CD8-positive, alpha-beta memory T cell (primary cell): Measurements from ENCODE around the gene GRAMD2A. TPM values are rescaled to one million over a fixed set of nuclear protein-coding genes. Genes with fewer than 3 reads are reported as not detected.

Experiments
- CTCF ChIA-PET: fragments of 350-600 bp; sonication (Branson Sonifier 250); formaldehyde crosslinking; loops from one replicate; lab custom pipeline; 2021; ENCODE audit warnings: antibody characterized with exemption; lab: Charles Lee
- POLR2A ChIA-PET: fragments of 350-600 bp; sonication (Branson Sonifier 250); formaldehyde crosslinking; loops from one replicate; lab custom pipeline; 2021; ENCODE audit warnings: antibody characterized with exemption; lab: Charles Lee
- DNase-seq, 5 donors: peaks; one replicate each; pipeline versions ENCODE4 v3.0.0 to v3.0.0-alpha.2; 2020 to 2022; ENCODE audit warnings: mixed read lengths in 1 of 5
- H3K27ac ChIP-seq: one replicate; pipeline ENCODE4 v1.7.0; 2013; ENCODE audit warnings: low read depth, mild to moderate bottlenecking, low read length, moderate library complexity
- H3K27me3 ChIP-seq: 2 replicates; pipeline ENCODE4 v1.7.0; 2013; ENCODE audit warnings: low read length, mild to moderate bottlenecking; ENCODE audit not compliant: insufficient read depth, poor library complexity, severe bottlenecking
- H3K36me3 ChIP-seq: 2 replicates; pipeline ENCODE4 v1.7.0; 2013; ENCODE audit warnings: mild to moderate bottlenecking, low read length, moderate library complexity; ENCODE audit not compliant: insufficient read depth
- H3K4me1 ChIP-seq: 2 replicates; pipeline ENCODE4 v1.7.0; 2013; ENCODE audit warnings: mild to moderate bottlenecking, low read length, moderate library complexity; ENCODE audit not compliant: insufficient read depth
- H3K4me3 ChIP-seq: 2 replicates; pipeline ENCODE4 v1.7.0; 2013; ENCODE audit warnings: mild to moderate bottlenecking, low read length
- H3K9me3 ChIP-seq: 2 replicates; pipeline ENCODE4 v1.7.0; 2013; ENCODE audit warnings: mild to moderate bottlenecking, low read length
- H3K27ac Mint-ChIP-seq, 8 donors: one replicate each; pipeline ENCODE4 v1.8.0; 2020 to 2021; ENCODE audit warnings: mixed read lengths in 8 of 8, mild to moderate bottlenecking in 6 of 8, inconsistent platforms in 3 of 8, moderate library complexity in 3 of 8
- H3K27me3 Mint-ChIP-seq, 2 donors: one replicate each; pipeline ENCODE4 v1.8.0; 2020 to 2021; ENCODE audit warnings: mixed read lengths in 2 of 2, mild to moderate bottlenecking in 1 of 2, moderate library complexity in 1 of 2
- H3K36me3 Mint-ChIP-seq, 3 donors: one replicate each; pipeline ENCODE4 v1.8.0; 2020 to 2021; ENCODE audit warnings: mixed read lengths in 3 of 3, inconsistent platforms in 1 of 3, mild to moderate bottlenecking in 1 of 3
- H3K4me1 Mint-ChIP-seq, 3 donors: one replicate each; pipeline ENCODE4 v1.8.0; 2020 to 2021; ENCODE audit warnings: mixed read lengths in 3 of 3, inconsistent platforms in 1 of 3, mild to moderate bottlenecking in 1 of 3
- H3K4me3 Mint-ChIP-seq, 7 donors: one replicate each; pipeline ENCODE4 v1.8.0; 2020 to 2021; ENCODE audit warnings: mixed read lengths in 7 of 7, mild to moderate bottlenecking in 6 of 7, moderate library complexity in 4 of 7, inconsistent platforms in 2 of 7
- H3K9me3 Mint-ChIP-seq, 5 donors: one replicate each; pipeline ENCODE4 v1.8.0; 2020 to 2022; ENCODE audit warnings: mixed read lengths in 5 of 5, mild to moderate bottlenecking in 3 of 5, moderate library complexity in 2 of 5, inconsistent platforms in 1 of 5
- polyA plus RNA-seq: library from polyadenylated mRNA; unstranded; fragments of 300-500 nt; fragmentation: Illumina TruSeq; gene quantifications from one replicate; pipeline ENCODE4 v1.2.3, GENCODE V29; 2021
- total RNA-seq, 2 experiments: library from RNA; stranded (reverse); gene quantifications; one replicate each; pipeline ENCODE4 v1.2.3, GENCODE V29; 2021

GRAMD2A gene
- total RNA-seq, result not detected
- polyA plus RNA-seq, result not detected

DNA sequence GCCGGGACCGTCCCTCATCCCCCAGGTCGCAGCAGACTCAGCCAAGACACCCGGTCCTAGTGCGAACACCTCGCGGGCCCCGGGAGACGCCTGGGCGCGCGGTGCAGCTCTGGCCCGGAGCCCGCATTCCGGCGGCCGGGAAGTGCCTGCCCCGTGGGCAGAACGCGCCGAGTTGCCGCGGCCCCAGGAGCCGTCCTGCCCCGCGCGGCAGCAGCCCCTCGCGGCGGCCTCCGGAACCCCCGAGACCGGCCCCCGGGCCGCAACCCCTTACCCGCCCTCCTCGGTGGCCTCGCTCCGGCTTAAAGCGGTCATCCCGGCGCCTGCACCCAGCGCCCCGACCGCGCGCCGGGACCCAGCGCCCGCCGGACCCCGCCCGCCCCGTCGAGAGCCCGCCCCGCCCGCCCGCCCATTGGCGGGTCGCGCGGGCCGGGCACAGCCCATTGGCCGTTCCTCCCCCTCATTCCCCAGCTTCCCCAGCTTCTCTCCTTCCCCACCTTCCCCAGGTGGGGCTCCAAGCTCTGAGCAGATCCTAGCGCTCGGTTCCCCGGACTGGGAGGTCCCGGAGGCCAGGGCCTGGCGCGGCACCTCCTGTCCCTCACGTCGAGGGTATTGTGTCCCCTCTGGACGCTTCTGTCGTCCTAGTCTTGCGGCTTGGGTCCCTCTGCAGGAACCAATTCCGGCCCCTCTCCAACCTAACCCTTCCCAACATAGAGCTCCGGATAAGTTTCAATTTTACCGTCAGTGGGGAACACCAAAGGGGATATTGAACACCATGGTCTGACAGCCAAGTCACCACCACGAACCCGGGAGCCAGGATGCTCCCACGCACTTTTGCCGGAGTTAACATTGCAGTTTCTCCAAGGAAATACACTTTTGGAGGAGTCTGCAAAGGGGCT lies at the start of gene GRAMD2A:
GRAMD2A (minus strand) TSS at position 328 of the 896 bp plus-strand sequence.
- Histone ChIP-seq H3K4me3 (no peak within 1 kb of the TSS), H3K36me3 (peaks cover 29% of the 10 kb centered on the region), H3K9me3 (no peaks in the 10 kb centered on the region), H3K27ac (no peak within 1 kb of the TSS), H3K27me3 (peaks cover 8% of the 10 kb centered on the region), H3K4me1 (no peaks in the 10 kb centered on the region)
- peak within 1 kb of the TSS in 1 of 8 donors; percentile 76 for H3K27ac Mint-ChIP-seq
- no peaks in the 10 kb centered on the region for H3K9me3 Mint-ChIP-seq
- H3K36me3 Mint-ChIP-seq, result peaks cover 0 to 47% (median 5%) of the 10 kb centered on the region in 3 donors
- peaks cover 18 to 25% of the 10 kb centered on the region in 2 donors for H3K27me3 Mint-ChIP-seq
- peak within 1 kb of the TSS in 5 of 7 donors; percentile 55 to 82 (median 67) for H3K4me3 Mint-ChIP-seq
- no peak for DNase-seq
- ChIA-PET CTCF (interaction anchor here (2.1 to 5.1 kb wide), 4 partner anchors 24 to 88 kb away, joined by 4 to 51 read pairs (median 18); partner anchors contain the start of gene PKM), POLR2A (interaction anchor here (1.7 kb wide), 1 partner anchor 29 kb away, joined by 4 read pairs; no protein-coding TSS in a partner anchor)
- peaks cover 0 to 17% (median 5%) of the 10 kb centered on the region in 3 donors for H3K4me1 Mint-ChIP-seq

DNA sequence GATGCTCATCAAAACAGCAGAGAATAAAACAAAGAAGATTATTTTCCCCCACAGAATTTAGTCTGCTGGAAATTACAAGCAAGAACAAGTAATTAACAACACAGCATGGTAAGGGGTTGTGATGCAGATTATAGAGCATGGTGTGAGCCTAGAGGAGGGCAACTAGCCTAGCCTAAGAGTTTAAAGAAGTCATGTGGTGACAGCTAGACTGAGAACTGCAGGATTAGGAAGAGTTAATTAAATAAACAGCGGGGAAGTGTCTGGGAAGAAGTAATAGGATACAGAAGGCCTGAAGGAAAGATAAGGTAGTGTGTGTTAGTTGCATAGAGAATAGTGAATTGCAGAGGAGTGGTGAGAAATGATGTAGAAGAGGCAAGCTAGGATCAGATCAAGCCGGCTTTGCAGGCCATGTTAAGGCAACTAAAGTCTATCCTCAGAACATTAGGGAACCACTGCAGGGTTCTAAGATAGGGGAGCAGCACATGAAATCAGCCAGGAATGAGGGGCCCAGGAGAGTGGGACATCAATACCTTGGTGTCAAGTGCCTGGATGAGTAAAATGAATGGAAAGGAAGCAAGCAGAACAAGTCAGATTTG lies 45.3 kb upstream of the GRAMD2A start:
- no peak overlapping the region for H3K4me3 Mint-ChIP-seq
- no peak overlapping the region for H3K4me3 ChIP-seq
- H3K27ac ChIP-seq, result no peak overlapping the region
- H3K27me3 Mint-ChIP-seq, result no peaks in the 10 kb centered on the region
- ChIA-PET POLR2A (no interaction called here), CTCF (interaction anchor here (2.3 to 2.5 kb wide), 2 partner anchors 11 to 16 kb away, joined by 7 to 9 read pairs; partner anchors contain the start of gene PKM)
- H3K9me3 ChIP-seq, result no peaks in the 10 kb centered on the region
- H3K36me3 Mint-ChIP-seq, result peaks cover 0 to 65% (median 19%) of the 10 kb centered on the region in 3 donors
- H3K4me1 Mint-ChIP-seq, result peaks cover 0 to 1% (median under 1%) of the 10 kb centered on the region in 3 donors
- no peaks in the 10 kb centered on the region for H3K9me3 Mint-ChIP-seq
- H3K36me3 ChIP-seq, result peaks cover 18% of the 10 kb centered on the region
- DNase-seq, result no peak
- H3K4me1 ChIP-seq, result no peaks in the 10 kb centered on the region
- peak overlapping the region; percentile 6 to 85 (median 53) for H3K27ac Mint-ChIP-seq
- no peaks in the 10 kb centered on the region for H3K27me3 ChIP-seq

GRCh38 chr15:72239652-72240051 lies 42.1 kb upstream of the GRAMD2A start:
- Mint-ChIP-seq H3K4me1 (peaks cover 13 to 19% (median 19%) of the 10 kb centered on the region in 3 donors), H3K4me3 (no peak overlapping the region), H3K36me3 (peaks cover 0 to 47% (median 12%) of the 10 kb centered on the region in 3 donors), H3K27ac (peak overlapping the region in 5 of 8 donors; percentile 2 to 83 (median 64)), H3K27me3 (no peaks in the 10 kb centered on the region), H3K9me3 (no peaks in the 10 kb centered on the region)
- CTCF ChIA-PET, result interaction anchor here (1.1 to 3.4 kb wide), 4 partner anchors 13 to 47 kb away, joined by 3 to 11 read pairs (median 4); no protein-coding TSS in a partner anchor
- no peak for DNase-seq
- Histone ChIP-seq H3K9me3 (no peaks in the 10 kb centered on the region), H3K36me3 (peaks cover 18% of the 10 kb centered on the region), H3K27ac (no peak overlapping the region), H3K4me3 (no peak overlapping the region), H3K27me3 (no peaks in the 10 kb centered on the region), H3K4me1 (peaks cover 9% of the 10 kb centered on the region)
- POLR2A ChIA-PET, result no interaction called here

DNA sequence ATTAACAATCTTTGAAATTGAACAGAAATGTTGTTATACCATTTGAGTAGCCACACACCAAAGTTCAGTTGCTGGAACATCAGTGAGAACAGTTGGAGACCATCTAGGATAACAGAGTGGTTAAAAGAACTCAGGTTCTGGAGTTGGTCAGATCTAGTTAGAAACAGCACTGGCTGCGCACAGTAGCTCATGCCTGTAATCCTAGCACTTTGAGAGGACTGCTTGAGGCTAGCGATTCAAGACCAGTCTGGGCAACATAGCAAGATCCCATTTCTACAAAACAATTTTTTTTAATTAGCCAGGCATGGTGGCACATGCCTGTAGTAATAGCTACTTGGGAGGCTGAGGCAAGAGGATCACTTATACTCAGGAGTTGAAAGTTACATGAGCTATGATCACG lies 41.0 kb upstream of the GRAMD2A start:
- Histone ChIP-seq H3K4me1 (peaks cover 9% of the 10 kb centered on the region), H3K9me3 (no peaks in the 10 kb centered on the region), H3K27me3 (no peaks in the 10 kb centered on the region), H3K4me3 (no peak overlapping the region), H3K27ac (no peak overlapping the region), H3K36me3 (peaks cover 13% of the 10 kb centered on the region)
- H3K27me3 Mint-ChIP-seq, result no peaks in the 10 kb centered on the region
- no peak overlapping the region for H3K4me3 Mint-ChIP-seq
- peak overlapping the region in 1 of 8 donors; percentile 47 for H3K27ac Mint-ChIP-seq
- H3K9me3 Mint-ChIP-seq, result no peaks in the 10 kb centered on the region
- H3K36me3 Mint-ChIP-seq, result peaks cover 0 to 36% (median 10%) of the 10 kb centered on the region in 3 donors
- CTCF ChIA-PET, result interaction anchor here (0.8 to 3.4 kb wide), 4 partner anchors 37 to 48 kb away, joined by 3 to 11 read pairs (median 3); no protein-coding TSS in a partner anchor
- POLR2A ChIA-PET, result no interaction called here
- peaks cover 16 to 19% (median 19%) of the 10 kb centered on the region in 3 donors for H3K4me1 Mint-ChIP-seq
- DNase-seq, result no peak

- H3K9me3 Mint-ChIP-seq, result no peaks in the 10 kb centered on the region
- peaks cover 17 to 21% (median 21%) of the 10 kb centered on the region in 3 donors for H3K4me1 Mint-ChIP-seq
- H3K4me1 ChIP-seq, result peaks cover 11% of the 10 kb centered on the region
- peak overlapping the region; percentile 22 for H3K27ac ChIP-seq
- H3K36me3 ChIP-seq, result peaks cover 6% of the 10 kb centered on the region
- H3K27me3 ChIP-seq, result no peaks in the 10 kb centered on the region
- CTCF ChIA-PET, result interaction anchor here (3.4 kb wide), 1 partner anchor 38 kb away, joined by 11 read pairs; no protein-coding TSS in a partner anchor
- H3K4me3 ChIP-seq, result no peak overlapping the region
- peak overlapping the region; percentile 54 to 96 (median 76) for H3K27ac Mint-ChIP-seq
- no peaks in the 10 kb centered on the region for H3K27me3 Mint-ChIP-seq
- H3K9me3 ChIP-seq, result no peaks in the 10 kb centered on the region
- peaks cover 0 to 29% (median 9%) of the 10 kb centered on the region in 3 donors for H3K36me3 Mint-ChIP-seq
- no peak for DNase-seq
- POLR2A ChIA-PET, result no interaction called here
- no peak overlapping the region for H3K4me3 Mint-ChIP-seq
These were observed 40.3 kb upstream of the GRAMD2A start for GRCh38 chr15:72237853-72238224.

GRCh38 chr15:72237029-72237852 lies 39.7 kb upstream of the GRAMD2A start:
- H3K4me1 Mint-ChIP-seq, result peaks cover 21 to 27% (median 27%) of the 10 kb centered on the region in 3 donors
- no peaks in the 10 kb centered on the region for H3K27me3 Mint-ChIP-seq
- Histone ChIP-seq H3K27me3 (no peaks in the 10 kb centered on the region), H3K4me1 (peaks cover 17% of the 10 kb centered on the region), H3K4me3 (no peak overlapping the region), H3K9me3 (no peaks in the 10 kb centered on the region), H3K27ac (peak overlapping the region; percentile 64), H3K36me3 (no peaks in the 10 kb centered on the region)
- H3K36me3 Mint-ChIP-seq, result peaks cover 0 to 23% (median 7%) of the 10 kb centered on the region in 3 donors
- peak overlapping the region; percentile 54 to 96 (median 76) for H3K27ac Mint-ChIP-seq
- ChIA-PET POLR2A (no interaction called here), CTCF (interaction anchor here (1.9 kb wide), 1 partner anchor 11 kb away, joined by 10 read pairs; no protein-coding TSS in a partner anchor)
- no peaks in the 10 kb centered on the region for H3K9me3 Mint-ChIP-seq
- peak overlapping the region in 2 of 7 donors; percentile 23 to 32 for H3K4me3 Mint-ChIP-seq
- peak in 2 of 5 donors; percentile 6 to 56 for DNase-seq

DNA sequence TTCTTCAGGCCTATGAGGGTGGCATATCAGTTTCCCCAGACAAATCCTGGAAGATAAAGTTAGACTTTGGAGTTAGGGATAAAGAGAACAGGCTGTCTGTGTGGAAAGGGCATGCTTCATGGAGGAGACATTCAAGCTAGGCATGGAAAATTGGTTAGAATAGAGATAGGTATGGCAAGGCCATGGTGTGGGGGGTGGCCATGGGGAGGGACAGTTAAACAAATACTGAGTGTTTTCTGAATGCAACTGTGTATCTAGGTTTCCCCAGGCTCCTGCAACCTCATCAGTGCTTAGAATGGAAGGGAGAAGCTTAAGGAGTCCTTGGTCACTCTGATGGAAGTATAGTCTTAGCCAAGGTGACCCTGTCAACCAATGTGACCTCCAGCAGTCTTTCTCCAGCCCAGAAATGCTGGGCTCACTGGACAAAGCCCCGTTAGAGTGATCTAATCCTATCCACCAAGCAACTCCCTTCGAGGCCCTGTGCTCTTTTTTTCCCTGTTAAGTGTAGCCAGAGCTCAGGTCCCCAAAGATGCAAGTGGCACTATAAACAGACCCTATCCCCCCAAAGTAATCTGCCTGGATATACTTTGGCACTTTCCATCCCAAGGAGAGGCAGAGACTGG lies 38.9 kb upstream of the GRAMD2A start:
- H3K36me3 ChIP-seq, result no peaks in the 10 kb centered on the region
- peak overlapping the region; percentile 64 for H3K27ac ChIP-seq
- no peaks in the 10 kb centered on the region for H3K9me3 ChIP-seq
- Mint-ChIP-seq H3K4me3 (no peak overlapping the region), H3K27me3 (peaks cover 0 to 1% of the 10 kb centered on the region in 2 donors), H3K9me3 (no peaks in the 10 kb centered on the region), H3K4me1 (peaks cover 29 to 35% (median 34%) of the 10 kb centered on the region in 3 donors), H3K36me3 (peaks cover 0 to 18% (median 3%) of the 10 kb centered on the region in 3 donors), H3K27ac (peak overlapping the region in 6 of 8 donors; percentile 38 to 96 (median 76))
- no peak for DNase-seq
- H3K27me3 ChIP-seq, result no peaks in the 10 kb centered on the region
- no peak overlapping the region for H3K4me3 ChIP-seq
- CTCF ChIA-PET, result interaction anchor here (1.9 kb wide), 1 partner anchor 10 kb away, joined by 10 read pairs; no protein-coding TSS in a partner anchor
- H3K4me1 ChIP-seq, result peaks cover 21% of the 10 kb centered on the region
- POLR2A ChIA-PET, result no interaction called here
